Neural cell (in vitro differentiated cells): ENCODE results near the gene MTF2. TPM values are rescaled to one million over a fixed set of nuclear protein-coding genes. Genes with fewer than 3 reads are reported as not detected.
"Not testable (repeated sequence)": the region's sequence is repeated elsewhere in the genome, so short reads cannot be mapped to it uniquely, and the experiment has no call there.

Experiments
- H2AFZ ChIP-seq: fragments of 200-600, 300-800 bp; sonication (generic), shearing (Covaris generic); 2 replicates; pipeline ENCODE4 v1.6.0; 2014; ENCODE audit warnings: low read depth, mild to moderate bottlenecking, antibody characterized with exemption, low read length, moderate library complexity
- H3F3A ChIP-seq: fragments of 200-600 bp; shearing (Covaris generic); 2 replicates; pipeline ENCODE4 v1.6.1; 2016; ENCODE audit warnings: mild to moderate bottlenecking, moderate library complexity, mixed read lengths, antibody characterized with exemption, low read length; ENCODE audit not compliant: insufficient read depth, poor library complexity, severe bottlenecking
- H3K27ac ChIP-seq: fragments of 200-600, 300-800 bp; sonication (generic), shearing (Covaris generic); 2 replicates; pipeline ENCODE4 v1.5.1; 2014; ENCODE audit warnings: mild to moderate bottlenecking, low read length, moderate library complexity
- H3K27me3 ChIP-seq: fragments of 300-800, 200-600 bp; sonication (generic), shearing (Covaris generic); 2 replicates; pipeline ENCODE4 v1.6.0; 2014; ENCODE audit warnings: mild to moderate bottlenecking, low read depth, low read length, moderate library complexity; ENCODE audit not compliant: insufficient read depth
- H3K36me3 ChIP-seq: fragments of 300-800, 200-600 bp; sonication (generic), shearing (Covaris generic); 2 replicates; pipeline ENCODE4 v1.5.1; 2014; ENCODE audit warnings: mild to moderate bottlenecking, antibody characterized with exemption, low read length, moderate library complexity; ENCODE audit not compliant: insufficient read depth
- H3K4me2 ChIP-seq: fragments of 300-800, 200-600 bp; sonication (generic), shearing (Covaris generic); 2 replicates; pipeline ENCODE4 v1.6.0; 2014; ENCODE audit warnings: mild to moderate bottlenecking, low read length
- H3K4me3 ChIP-seq: fragments of 300-800, 200-600 bp; sonication (generic), shearing (Covaris generic); 2 replicates; pipeline ENCODE4 v1.5.1; 2014; ENCODE audit warnings: mild to moderate bottlenecking, low read length, moderate library complexity
- H3K79me2 ChIP-seq: fragments of 200-600 bp; shearing (Covaris generic); replicated peaks from 2 replicates; pipeline ENCODE4 v1.6.0; 2014; ENCODE audit warnings: mild to moderate bottlenecking, low read length, moderate library complexity; ENCODE audit not compliant: insufficient read depth
- H3K9ac ChIP-seq: fragments of 300-800, 200-600 bp; sonication (generic), shearing (Covaris generic); 2 replicates; pipeline ENCODE4 v1.6.1; 2016; ENCODE audit warnings: mild to moderate bottlenecking, low read length, mixed read lengths
- H3K9me2 ChIP-seq: fragments of 200-600 bp; shearing (Covaris generic); 2 replicates; pipeline ENCODE4 v1.6.1; 2016; ENCODE audit warnings: mild to moderate bottlenecking, low read length, mixed read lengths; ENCODE audit not compliant: insufficient read depth
- H3K9me3 ChIP-seq: fragments of 200-600, 300-800 bp; sonication (generic), shearing (Covaris generic); 2 replicates; pipeline ENCODE4 v1.6.1; 2016; ENCODE audit warnings: mild to moderate bottlenecking, mixed run types, low read length, moderate library complexity, mixed read lengths
- H4K20me1 ChIP-seq: fragments of 200-600 bp; shearing (Covaris generic); 2 replicates; pipeline ENCODE4 v1.6.1; 2016; ENCODE audit warnings: mild to moderate bottlenecking, mixed run types; ENCODE audit not compliant: insufficient read depth
- EP300 ChIP-seq: fragments of 450-650 bp; conservative IDR thresholded peaks from 2 replicates; pipeline ENCODE4 v1.6.1; 2014; ENCODE audit warnings: antibody characterized with exemption, mild to moderate bottlenecking, moderate library complexity; ENCODE audit not compliant: poor library complexity, severe bottlenecking
- EZH2 ChIP-seq: fragments of 200-600, 300-800 bp; shearing (Covaris generic), sonication (generic); IDR thresholded peaks from 2 replicates; pipeline ENCODE4 v1.6.1; 2014; ENCODE audit warnings: antibody characterized with exemption, low read length, borderline replicate concordance, mild to moderate bottlenecking; ENCODE audit not compliant: insufficient read depth, poor library complexity, severe bottlenecking
- MXI1 ChIP-seq: fragments of 450-650 bp; conservative IDR thresholded peaks from 2 replicates; pipeline ENCODE4 v1.6.1; 2014; ENCODE audit warnings: antibody characterized with exemption, mild to moderate bottlenecking; ENCODE audit not compliant: poor library complexity, severe bottlenecking
- POLR2AphosphoS5 ChIP-seq: IDR thresholded peaks from 2 replicates; pipeline ENCODE4 v1.6.1; 2012
- RAD21 ChIP-seq: fragments of 450-650 bp; conservative IDR thresholded peaks from 2 replicates; pipeline ENCODE4 v1.6.1; 2014; ENCODE audit warnings: antibody characterized with exemption, mild to moderate bottlenecking, moderate library complexity
- SMC3 ChIP-seq: fragments of 450-650 bp; conservative IDR thresholded peaks from 2 replicates; pipeline ENCODE4 v1.6.1; 2014; ENCODE audit warnings: antibody characterized with exemption, mild to moderate bottlenecking, moderate library complexity; ENCODE audit not compliant: poor library complexity
- TAF1 ChIP-seq: IDR thresholded peaks from 2 replicates; pipeline ENCODE4 v1.6.1; 2012; ENCODE audit warnings: low read depth
- polyA minus RNA-seq: library from RNA; depleted of rRNA, polyadenylated mRNA; stranded (reverse); fragments of >200 nt; gene quantifications from 2 replicates; pipeline ENCODE4 v1.2.3, GENCODE V29; 2014
- polyA plus RNA-seq: library from polyadenylated mRNA; depleted of rRNA; stranded (reverse); fragments of >200 nt; gene quantifications from 2 replicates; pipeline ENCODE4 v1.2.3, GENCODE V29; 2014
- TF ChIP-seq, protein P1 (sequence below): IDR thresholded peaks from 2 replicates; pipeline ENCODE4 v1.6.1; 2012; ENCODE audit warnings: borderline replicate concordance
- TF ChIP-seq, protein P2 (sequence below): fragments of 450-650 bp; IDR thresholded peaks from 2 replicates; pipeline ENCODE4 v1.5.1; 2014; ENCODE audit warnings: antibody characterized with exemption, mild to moderate bottlenecking, moderate library complexity; ENCODE audit not compliant: poor library complexity, severe bottlenecking

The MTF2 gene
- polyA plus RNA-seq = 122 and 124 TPM in 2 replicates
- polyA minus RNA-seq = 222 and 233 TPM in 2 replicates

DNA sequence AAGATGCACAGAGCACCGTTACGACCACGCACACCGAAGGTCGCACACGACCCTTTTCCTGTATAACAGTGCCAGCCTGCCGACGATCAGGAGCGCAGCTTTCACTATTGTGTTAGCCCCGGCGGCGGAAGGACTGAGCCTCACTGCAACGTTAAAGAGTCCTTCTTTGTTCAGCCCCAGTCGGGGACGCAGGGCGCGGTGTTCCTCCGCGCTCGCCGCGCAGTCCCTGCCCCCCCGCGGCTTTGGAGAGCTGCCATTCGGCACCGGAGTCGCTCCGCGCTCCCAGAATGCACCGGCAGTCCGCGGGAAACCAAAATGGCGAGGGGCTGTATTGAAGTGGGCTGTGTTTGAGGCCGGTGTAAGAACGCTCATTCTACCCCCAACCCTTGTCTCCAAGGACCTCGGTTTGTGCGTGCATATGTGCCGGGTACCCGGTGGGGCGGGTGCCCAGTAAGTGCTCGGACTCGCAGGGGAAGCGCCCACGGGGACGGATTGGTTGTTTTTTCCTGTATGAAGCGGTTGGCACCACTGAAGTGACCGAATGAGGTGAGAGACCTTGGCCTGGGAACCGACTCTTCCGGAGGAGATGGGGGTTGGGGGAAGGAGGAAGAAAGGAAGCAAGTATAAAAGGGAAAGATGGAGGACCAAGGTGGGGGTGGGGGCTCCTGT is at the start of gene MTF2:
Gene MTF2 (plus strand): TSS at position 298 of the 669 bp plus-strand sequence. CDS start 244 bp downstream, at position 542.
- Histone ChIP-seq H4K20me1 (peaks cover 17% of the 10 kb centered on the region), H3K36me3 (peaks cover 11% of the 10 kb centered on the region), H2AFZ (peak within 1 kb of the TSS; percentile 97), H3K9me2 (no peaks in the 10 kb centered on the region), H3K9ac (peak within 1 kb of the TSS; percentile 100), H3K4me3 (peak within 1 kb of the TSS; percentile 78), H3K79me2 (peaks cover 50% of the 10 kb centered on the region), H3K4me2 (peak within 1 kb of the TSS; percentile 71), H3F3A (no peaks in the 10 kb centered on the region), H3K27me3 (no peaks in the 10 kb centered on the region), H3K27ac (peak within 1 kb of the TSS; percentile 100), H3K9me3 (no peaks in the 10 kb centered on the region)
- TF ChIP-seq MXI1 (peak; percentile 78), TAF1 (peak; percentile 100), POLR2AphosphoS5 (peak; percentile 99), EP300 (peak; percentile 92), RAD21 (peak; percentile 49), EZH2 (no peak), SMC3 (peak; percentile 51)
- TF ChIP-seq, protein P1, sequence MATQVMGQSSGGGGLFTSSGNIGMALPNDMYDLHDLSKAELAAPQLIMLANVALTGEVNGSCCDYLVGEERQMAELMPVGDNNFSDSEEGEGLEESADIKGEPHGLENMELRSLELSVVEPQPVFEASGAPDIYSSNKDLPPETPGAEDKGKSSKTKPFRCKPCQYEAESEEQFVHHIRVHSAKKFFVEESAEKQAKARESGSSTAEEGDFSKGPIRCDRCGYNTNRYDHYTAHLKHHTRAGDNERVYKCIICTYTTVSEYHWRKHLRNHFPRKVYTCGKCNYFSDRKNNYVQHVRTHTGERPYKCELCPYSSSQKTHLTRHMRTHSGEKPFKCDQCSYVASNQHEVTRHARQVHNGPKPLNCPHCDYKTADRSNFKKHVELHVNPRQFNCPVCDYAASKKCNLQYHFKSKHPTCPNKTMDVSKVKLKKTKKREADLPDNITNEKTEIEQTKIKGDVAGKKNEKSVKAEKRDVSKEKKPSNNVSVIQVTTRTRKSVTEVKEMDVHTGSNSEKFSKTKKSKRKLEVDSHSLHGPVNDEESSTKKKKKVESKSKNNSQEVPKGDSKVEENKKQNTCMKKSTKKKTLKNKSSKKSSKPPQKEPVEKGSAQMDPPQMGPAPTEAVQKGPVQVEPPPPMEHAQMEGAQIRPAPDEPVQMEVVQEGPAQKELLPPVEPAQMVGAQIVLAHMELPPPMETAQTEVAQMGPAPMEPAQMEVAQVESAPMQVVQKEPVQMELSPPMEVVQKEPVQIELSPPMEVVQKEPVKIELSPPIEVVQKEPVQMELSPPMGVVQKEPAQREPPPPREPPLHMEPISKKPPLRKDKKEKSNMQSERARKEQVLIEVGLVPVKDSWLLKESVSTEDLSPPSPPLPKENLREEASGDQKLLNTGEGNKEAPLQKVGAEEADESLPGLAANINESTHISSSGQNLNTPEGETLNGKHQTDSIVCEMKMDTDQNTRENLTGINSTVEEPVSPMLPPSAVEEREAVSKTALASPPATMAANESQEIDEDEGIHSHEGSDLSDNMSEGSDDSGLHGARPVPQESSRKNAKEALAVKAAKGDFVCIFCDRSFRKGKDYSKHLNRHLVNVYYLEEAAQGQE = peak; percentile 97
- TF ChIP-seq, protein P2, sequence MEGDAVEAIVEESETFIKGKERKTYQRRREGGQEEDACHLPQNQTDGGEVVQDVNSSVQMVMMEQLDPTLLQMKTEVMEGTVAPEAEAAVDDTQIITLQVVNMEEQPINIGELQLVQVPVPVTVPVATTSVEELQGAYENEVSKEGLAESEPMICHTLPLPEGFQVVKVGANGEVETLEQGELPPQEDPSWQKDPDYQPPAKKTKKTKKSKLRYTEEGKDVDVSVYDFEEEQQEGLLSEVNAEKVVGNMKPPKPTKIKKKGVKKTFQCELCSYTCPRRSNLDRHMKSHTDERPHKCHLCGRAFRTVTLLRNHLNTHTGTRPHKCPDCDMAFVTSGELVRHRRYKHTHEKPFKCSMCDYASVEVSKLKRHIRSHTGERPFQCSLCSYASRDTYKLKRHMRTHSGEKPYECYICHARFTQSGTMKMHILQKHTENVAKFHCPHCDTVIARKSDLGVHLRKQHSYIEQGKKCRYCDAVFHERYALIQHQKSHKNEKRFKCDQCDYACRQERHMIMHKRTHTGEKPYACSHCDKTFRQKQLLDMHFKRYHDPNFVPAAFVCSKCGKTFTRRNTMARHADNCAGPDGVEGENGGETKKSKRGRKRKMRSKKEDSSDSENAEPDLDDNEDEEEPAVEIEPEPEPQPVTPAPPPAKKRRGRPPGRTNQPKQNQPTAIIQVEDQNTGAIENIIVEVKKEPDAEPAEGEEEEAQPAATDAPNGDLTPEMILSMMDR = no peak

DNA sequence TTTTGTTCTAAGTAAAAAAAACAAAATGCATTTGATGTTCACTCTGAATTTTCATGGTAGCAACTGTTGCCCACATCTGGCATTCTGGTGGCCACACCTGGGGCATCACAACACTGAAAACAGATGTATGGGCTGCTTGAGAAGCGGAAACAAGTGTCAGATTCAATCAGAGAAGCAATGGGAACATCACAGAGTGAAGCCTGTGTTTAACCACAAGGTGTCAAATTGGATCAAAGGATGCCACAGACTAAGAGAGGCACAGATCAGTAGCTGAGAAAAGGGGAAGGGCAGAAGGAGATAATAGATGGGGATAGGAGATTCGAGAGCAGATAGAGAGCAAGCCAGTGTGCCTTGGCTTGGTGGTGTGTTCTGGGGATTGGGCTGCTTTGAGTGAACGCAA is 49.8 kb upstream of the MTF2 start:
- no peaks in the 10 kb centered on the region for H3K36me3 ChIP-seq
- H4K20me1 ChIP-seq = no peaks in the 10 kb centered on the region
- no peaks in the 10 kb centered on the region for H3F3A ChIP-seq
- no peak overlapping the region for H3K27ac ChIP-seq
- no peaks in the 10 kb centered on the region for H3K9me3 ChIP-seq
- H3K9ac ChIP-seq = no peak overlapping the region
- no peaks in the 10 kb centered on the region for H3K9me2 ChIP-seq
- H3K79me2 ChIP-seq = no peaks in the 10 kb centered on the region
- no peak overlapping the region for H2AFZ ChIP-seq
- TF ChIP-seq MXI1 = no peak
- TF ChIP-seq, protein P2 = no peak
- TF ChIP-seq, protein P1 = no peak
- TF ChIP-seq EZH2 = no peak
- no peak for TF ChIP-seq RAD21
- no peak for TF ChIP-seq SMC3
- TF ChIP-seq TAF1 = no peak
- TF ChIP-seq EP300 = no peak
- TF ChIP-seq POLR2AphosphoS5 = no peak
- H3K4me3 ChIP-seq = no peak overlapping the region
- H3K4me2 ChIP-seq = no peak overlapping the region
- no peaks in the 10 kb centered on the region for H3K27me3 ChIP-seq

DNA sequence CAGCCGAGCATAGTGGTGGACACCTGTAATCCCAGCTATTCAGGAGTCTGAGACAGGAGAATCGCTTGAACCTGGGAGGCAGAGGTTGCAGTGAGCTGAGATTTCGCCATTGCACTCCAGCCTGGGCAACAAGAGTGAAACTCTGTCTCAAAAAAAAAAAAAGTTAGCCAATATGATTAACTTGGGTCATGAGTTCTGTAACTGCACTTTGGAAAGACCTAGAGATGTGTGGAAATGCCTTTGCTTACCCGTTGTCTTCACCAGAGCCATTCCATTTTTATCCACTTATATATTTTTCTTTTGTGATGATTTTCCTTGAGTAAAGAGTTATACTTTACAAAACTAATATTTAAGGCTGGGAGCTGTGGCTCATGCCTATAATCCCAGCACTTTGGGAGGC is 48.9 kb upstream of the MTF2 start:
- not testable (repeated sequence) for H3K4me2 ChIP-seq, H3K27ac ChIP-seq

More for the DNA sequence above, 48.9 kb upstream of the MTF2 start:
- not testable (repeated sequence) for H3K9me3 ChIP-seq, H2AFZ ChIP-seq, H3K4me3 ChIP-seq, H3K27me3 ChIP-seq, H3K36me3 ChIP-seq, H3F3A ChIP-seq, H4K20me1 ChIP-seq, H3K9ac ChIP-seq, H3K79me2 ChIP-seq, H3K9me2 ChIP-seq
